HCT116 (cell line): ENCODE measurements around the gene ZNF835. TPM values are rescaled to one million over a fixed set of nuclear protein-coding genes. Genes with fewer than 3 reads are reported as not detected.

Source experiments
- ATAC-seq: fragments of 200-7000 bp; cut with Tn5 transposase; 2 replicates; pipeline ENCODE4 v1.9.1; 2020; ENCODE audit warnings: mild to moderate bottlenecking, moderate library complexity
- BruUV-seq: library from RNA; stranded (reverse); fragments of 400-500 nt; replicated peaks from 2 replicates; lab custom pipeline; 2021; lab: Mats Ljungman, UMichigan
- CTCF ChIA-PET: fragments of 300-600 bp; sonication (Branson Sonifier 250); formaldehyde crosslinking; loops from one replicate; lab custom pipeline; 2021; ENCODE audit warnings: antibody characterized with exemption; lab: Charles Lee
- POLR2A ChIA-PET: fragments of 300-600, 350-600 bp; sonication (Branson Sonifier 250); formaldehyde crosslinking; loops from one replicate; lab custom pipeline; 2021; ENCODE audit warnings: antibody characterized with exemption; lab: Charles Lee
- RAD21 ChIA-PET, 2 experiments: fragments of 300-600 bp; sonication (Branson Sonifier 250); formaldehyde crosslinking; loops; one replicate each; lab custom pipeline; 2023; ENCODE audit warnings: low total read pairs in 2 of 2; ENCODE audit not compliant: uncharacterized antibody in 2 of 2, unreplicated experiment in 2 of 2, low non-redundant PET in 1 of 2; lab: Charles Lee
- DNase-seq: peaks from one replicate; pipeline ENCODE4 v3.0.0-alpha.2; 2010; ENCODE audit warnings: low read depth, low spot score
- H2AFZ ChIP-seq: fragments of 200-600 bp; shearing (Covaris generic), sonication (generic); 2 replicates; pipeline ENCODE4 v1.6.1; 2017; ENCODE audit warnings: low read depth, mixed run types, mixed read lengths, antibody characterized with exemption, low read length; ENCODE audit not compliant: poor library complexity, severe bottlenecking
- H3K27ac ChIP-seq: 2 replicates; pipeline ENCODE4 v1.5.1; 2012; ENCODE audit warnings: low read depth, low read length
- H3K27me3 ChIP-seq: fragments of 200-600 bp; sonication (generic); 2 replicates; pipeline ENCODE4 v1.6.1; 2016; ENCODE audit warnings: mixed run types, low read length, mixed read lengths; ENCODE audit not compliant: insufficient read depth
- H3K36me3 ChIP-seq, 2 experiments: fragments of 200-500 bp in 1 of 2; fragments of 200-600 bp in 1 of 2; sonication (Bioruptor generic) in 1 of 2; sonication (generic) in 1 of 2; 2 replicates each; pipeline versions ENCODE4 v1.5.1 to v1.6.1; 2014 to 2016; ENCODE audit warnings: low read length in 2 of 2, inconsistent platforms in 1 of 2, mixed read lengths in 1 of 2, mixed run types in 1 of 2; ENCODE audit not compliant: insufficient read depth in 2 of 2, control insufficient read depth in 1 of 2
- H3K4me1 ChIP-seq, 2 experiments: fragments of 200-600 bp in 1 of 2; sonication (generic) in 1 of 2; 2 replicates each; pipeline versions ENCODE4 v1.5.1 to v1.6.1; 2012 to 2017; ENCODE audit warnings: low read length in 2 of 2, inconsistent platforms in 1 of 2, mild to moderate bottlenecking in 1 of 2, mixed read lengths in 1 of 2, mixed run types in 1 of 2, moderate library complexity in 1 of 2; ENCODE audit not compliant: insufficient read depth in 2 of 2, control insufficient read depth in 1 of 2
- H3K4me2 ChIP-seq: fragments of 200-600 bp; sonication (generic); 2 replicates; pipeline ENCODE4 v1.6.1; 2017; ENCODE audit warnings: mixed run types, low read length, mixed read lengths
- H3K4me3 ChIP-seq, 2 experiments: fragments of 200-600 bp in 1 of 2; sonication (generic) in 1 of 2; replicated peaks in 1 of 2; 2 replicates each; pipeline ENCODE4 v1.5.1; 2011 to 2016; ENCODE audit warnings: low read length in 2 of 2, control low read depth in 1 of 2, low read depth in 1 of 2, mild to moderate bottlenecking in 1 of 2, mixed read lengths in 1 of 2, mixed run types in 1 of 2
- H3K79me2 ChIP-seq: fragments of 200-600 bp; sonication (generic); 2 replicates; pipeline ENCODE4 v1.6.1; 2017; ENCODE audit warnings: mild to moderate bottlenecking, mixed run types, low read length, moderate library complexity, mixed read lengths; ENCODE audit not compliant: insufficient read depth
- H3K9ac ChIP-seq: fragments of 200-600 bp; sonication (generic); 2 replicates; pipeline ENCODE4 v1.6.1; 2016; ENCODE audit warnings: low read length, mixed read lengths
- H3K9me2 ChIP-seq: fragments of 200-600 bp; sonication (generic), shearing (Covaris generic); 2 replicates; pipeline ENCODE4 v1.6.1; 2017; ENCODE audit warnings: mixed run types, mild to moderate bottlenecking, moderate library complexity; ENCODE audit not compliant: insufficient read depth
- H3K9me3 ChIP-seq, 2 experiments: fragments of 200-500 bp in 1 of 2; fragments of 200-600 bp in 1 of 2; sonication (Bioruptor generic) in 1 of 2; sonication (generic) in 1 of 2; 2 replicates each; pipeline ENCODE4 v1.6.1; 2014 to 2017; ENCODE audit warnings: low read length in 2 of 2, mixed read lengths in 2 of 2, inconsistent platforms in 1 of 2, low read depth in 1 of 2, mild to moderate bottlenecking in 1 of 2, mixed run types in 1 of 2, moderate library complexity in 1 of 2; ENCODE audit not compliant: control insufficient read depth in 1 of 2, insufficient read depth in 1 of 2
- H4K20me1 ChIP-seq: fragments of 200-600 bp; sonication (generic), shearing (Covaris generic); 2 replicates; pipeline ENCODE4 v1.6.1; 2017; ENCODE audit warnings: mixed run types, mild to moderate bottlenecking, moderate library complexity; ENCODE audit not compliant: insufficient read depth
- ATF3 ChIP-seq: IDR thresholded peaks from 2 replicates; pipeline ENCODE4 v1.6.1; 2012
- CBX3 ChIP-seq: IDR thresholded peaks from 2 replicates; pipeline ENCODE4 v1.6.1; 2012; ENCODE audit warnings: low read depth
- CEBPB ChIP-seq: IDR thresholded peaks from 2 replicates; pipeline ENCODE4 v1.6.1; 2012; ENCODE audit warnings: low read depth
- EGR1 ChIP-seq: IDR thresholded peaks from 2 replicates; pipeline ENCODE4 v1.6.1; 2012; ENCODE audit warnings: low read depth
- ELF1 ChIP-seq: IDR thresholded peaks from 2 replicates; pipeline ENCODE4 v1.6.1; 2012; ENCODE audit warnings: low read depth, borderline replicate concordance
- EZH2 ChIP-seq: fragments of 200-600 bp; sonication (generic); IDR thresholded peaks from 2 replicates; pipeline ENCODE4 v1.6.1; 2017; ENCODE audit warnings: antibody characterized with exemption, mixed run types
- EZH2phosphoT487 ChIP-seq: fragments of 200-600 bp; IDR thresholded peaks from 2 replicates; pipeline ENCODE4 v1.6.1; 2018; ENCODE audit warnings: antibody characterized with exemption, borderline replicate concordance
- JUND ChIP-seq: IDR thresholded peaks from 2 replicates; pipeline ENCODE4 v1.6.1; 2012
- MAX ChIP-seq: IDR thresholded peaks from 2 replicates; pipeline ENCODE4 v1.6.1; 2012
- POLR2A ChIP-seq: IDR thresholded peaks from 2 replicates; pipeline ENCODE4 v1.7.0; 2011; ENCODE audit warnings: borderline replicate concordance; ENCODE audit not compliant: insufficient read depth, insufficient read length; ENCODE audit errors: extremely low read depth
- POLR2AphosphoS5 ChIP-seq: IDR thresholded peaks from 2 replicates; pipeline ENCODE4 v1.6.1; 2011; ENCODE audit warnings: mild to moderate bottlenecking, low read depth, low read length, moderate library complexity
- SIN3A ChIP-seq: IDR thresholded peaks from 2 replicates; pipeline ENCODE4 v1.6.1; 2012; ENCODE audit warnings: low read depth
- SP1 ChIP-seq: IDR thresholded peaks from 2 replicates; pipeline ENCODE4 v1.6.1; 2012; ENCODE audit warnings: low read depth
- SRF ChIP-seq: IDR thresholded peaks from 2 replicates; pipeline ENCODE4 v1.6.1; 2012; ENCODE audit warnings: low read depth
- TCF7L2 ChIP-seq: IDR thresholded peaks from 2 replicates; pipeline ENCODE4 v1.7.0; 2011; ENCODE audit warnings: borderline replicate concordance, inconsistent platforms; ENCODE audit not compliant: insufficient read depth, insufficient read length; ENCODE audit errors: extremely low read depth
- YY1 ChIP-seq: IDR thresholded peaks from 2 replicates; pipeline ENCODE4 v1.6.1; 2011; ENCODE audit warnings: low read length, low read depth, moderate library complexity, mild to moderate bottlenecking; ENCODE audit not compliant: insufficient replicate concordance; ENCODE audit errors: extremely low read depth
- ZBTB33 ChIP-seq: IDR thresholded peaks from 2 replicates; pipeline ENCODE4 v1.6.1; 2011; ENCODE audit warnings: mild to moderate bottlenecking, low read length, moderate library complexity; ENCODE audit not compliant: insufficient replicate concordance; ENCODE audit errors: extremely low read depth
- ZFX ChIP-seq: fragments of 450-650 bp; IDR thresholded peaks from 2 replicates; pipeline ENCODE4 v1.6.1; 2017
- ZNF274 ChIP-seq: fragments of 200-500 bp; sonication (Bioruptor generic); IDR thresholded peaks from 2 replicates; pipeline ENCODE4 v1.6.1; 2014; ENCODE audit warnings: mild to moderate bottlenecking, low read depth, low read length, inconsistent platforms
- intact Hi-C: fragments of 100-400 bp; cut with micrococcal nuclease; formaldehyde crosslinking; loops from 2 replicates; pipeline ENCODE4 v1.10.0; 2022
- total RNA-seq: library from RNA; stranded (reverse); gene quantifications from one replicate; pipeline ENCODE4 v1.2.1, GENCODE V29; 2021; ENCODE audit not compliant: unreplicated experiment

The ZNF835 gene
- total RNA-seq, 1 experiment from 2014 or later, result not detected

- Histone ChIP-seq H3K4me2 (no peak overlapping the region), H3K9ac (no peak overlapping the region), H2AFZ (no peak overlapping the region), H3K4me1 (no peaks in the 10 kb centered on the region), H3K9me3 (peaks cover 7 to 33% of the 10 kb centered on the region in 2 experiments; a peak in 2 of 4 replicates), H3K27ac (no peak overlapping the region), H3K27me3 (no peaks in the 10 kb centered on the region), H3K79me2 (no peaks in the 10 kb centered on the region), H4K20me1 (no peaks in the 10 kb centered on the region), H3K9me2 (no peaks in the 10 kb centered on the region), H3K36me3 (no peaks in the 10 kb centered on the region), H3K4me3 (no peak overlapping the region)
- intact Hi-C loops, result no loop called here
- TF ChIP-seq JUND (no peak), EZH2 (no peak), CBX3 (no peak), ZBTB33 (no peak), ZNF274 (no peak), MAX (no peak), SIN3A (no peak), POLR2A (no peak), EGR1 (no peak), POLR2AphosphoS5 (no peak), ZFX (no peak), TCF7L2 (no peak), EZH2phosphoT487 (no peak), CEBPB (no peak), YY1 (no peak), ELF1 (no peak), SRF (no peak), ATF3 (no peak), SP1 (no peak)
- ChIA-PET POLR2A (no interaction called here), RAD21 (no interaction called here), CTCF (no interaction called here)
- no TSS peak for BruUV-seq
- DNase-seq (no peak), ATAC-seq (no peak)
Observed at GRCh38 chr19:56633021-56633420, 38.5 kb downstream of the ZNF835 start.
